ENCODE measurements around the gene UNC80.
A peak's percentile ranks its signal among the peaks of the same experiment; 100 is the strongest.

Gene UNC80

DNA sequence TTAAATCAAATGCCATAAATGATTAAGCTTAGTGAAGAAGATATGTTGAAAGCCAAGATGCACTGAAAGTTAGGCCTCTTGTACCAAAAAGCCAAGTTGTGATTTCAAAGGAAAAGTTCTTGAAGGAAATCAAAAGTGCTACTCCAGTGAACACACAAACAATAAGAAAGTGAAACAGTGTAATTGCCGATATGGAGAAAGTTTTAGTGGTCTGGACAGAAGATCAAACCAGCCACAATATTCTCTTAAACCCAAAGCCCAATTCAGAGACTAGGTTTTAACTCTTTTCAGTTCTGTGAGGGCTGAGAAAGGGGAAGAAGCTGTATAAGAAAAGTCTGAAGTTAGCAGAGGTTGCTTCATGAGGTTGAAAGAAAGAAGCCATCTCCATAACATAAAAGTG lies 129.0 kb downstream of the UNC80 start:
- DNase-seq: no peak
- in situ Hi-C loops (cut with HindIII; ENCODE audit: low pct_ligation_motif_present, low pct_unique_long_range_greater_than_20kb, low sequenced_read_pairs): no loop called here

- DNase-seq: no peak
- in situ Hi-C loops (cut with HindIII; ENCODE audit: low pct_ligation_motif_present, low pct_unique_long_range_greater_than_20kb, low sequenced_read_pairs): no loop called here
Observed at GRCh38 chr2:209901172-209901571, 129.5 kb downstream of the UNC80 start.

- in situ Hi-C loops (cut with HindIII; ENCODE audit: low pct_ligation_motif_present, low pct_unique_long_range_greater_than_20kb, low sequenced_read_pairs): no loop called here
- no peak for DNase-seq
Observed at GRCh38 chr2:209905691-209906090, 134.1 kb downstream of the UNC80 start.

DNA sequence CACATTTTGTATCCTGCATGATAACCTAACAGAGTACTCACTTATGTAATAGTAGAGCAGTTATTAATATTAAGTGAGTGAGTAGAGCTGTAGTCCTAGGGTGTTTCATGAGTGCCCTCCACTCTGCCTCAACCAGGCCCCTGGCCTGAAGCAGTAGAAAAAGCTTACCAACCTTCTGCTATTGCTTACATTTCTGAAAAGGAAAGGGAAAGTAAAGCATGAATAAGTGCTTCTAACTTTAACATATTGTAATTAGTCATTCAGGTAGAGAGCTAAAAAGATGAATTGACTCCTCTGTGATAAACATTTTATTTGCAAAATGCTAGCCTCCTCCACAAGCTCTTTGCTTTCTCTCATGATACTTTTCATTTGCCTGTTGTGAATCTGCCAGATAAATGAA lies 136.1 kb downstream of the UNC80 start:
- in situ Hi-C loops (cut with HindIII; ENCODE audit: low pct_ligation_motif_present, low pct_unique_long_range_greater_than_20kb, low sequenced_read_pairs): no loop called here

GRCh38 chr2:209908511-209908910 lies 136.9 kb downstream of the UNC80 start:
- in situ Hi-C loops (cut with HindIII; ENCODE audit: low pct_ligation_motif_present, low pct_unique_long_range_greater_than_20kb, low sequenced_read_pairs): no loop called here

More for the DNA sequence above, 136.1 kb downstream of the UNC80 start:
- no peak for DNase-seq

DNA sequence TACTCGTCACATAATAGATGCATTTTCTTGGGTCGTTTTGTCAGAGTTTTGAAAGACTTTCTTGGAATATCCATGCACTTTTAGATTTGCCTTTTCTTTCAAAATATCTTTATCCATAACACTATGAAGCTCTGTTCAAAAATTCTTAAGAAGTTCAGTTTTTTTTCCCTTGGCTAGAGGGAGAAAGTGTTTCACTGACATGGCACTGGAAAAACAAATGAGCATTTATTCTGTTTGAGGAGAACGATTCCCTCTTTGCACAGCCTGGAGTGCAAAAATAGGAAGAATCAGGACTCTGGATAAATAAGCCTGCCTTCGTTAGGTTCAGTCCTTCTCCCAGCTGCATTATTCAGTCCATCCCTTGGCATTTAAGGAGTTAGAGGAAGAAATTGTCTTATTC lies 139.9 kb downstream of the UNC80 start:
- no peak for DNase-seq
- in situ Hi-C loops (cut with HindIII; ENCODE audit: low pct_ligation_motif_present, low pct_unique_long_range_greater_than_20kb, low sequenced_read_pairs): no loop called here

More at GRCh38 chr2:209908511-209908910, 136.9 kb downstream of the UNC80 start:
- DNase-seq: no peak

GRCh38 chr2:209913786-209914345 lies 142.2 kb downstream of the UNC80 start:
- no peak for DNase-seq
- in situ Hi-C loops (cut with HindIII; ENCODE audit: low pct_ligation_motif_present, low pct_unique_long_range_greater_than_20kb, low sequenced_read_pairs): no loop called here

DNA sequence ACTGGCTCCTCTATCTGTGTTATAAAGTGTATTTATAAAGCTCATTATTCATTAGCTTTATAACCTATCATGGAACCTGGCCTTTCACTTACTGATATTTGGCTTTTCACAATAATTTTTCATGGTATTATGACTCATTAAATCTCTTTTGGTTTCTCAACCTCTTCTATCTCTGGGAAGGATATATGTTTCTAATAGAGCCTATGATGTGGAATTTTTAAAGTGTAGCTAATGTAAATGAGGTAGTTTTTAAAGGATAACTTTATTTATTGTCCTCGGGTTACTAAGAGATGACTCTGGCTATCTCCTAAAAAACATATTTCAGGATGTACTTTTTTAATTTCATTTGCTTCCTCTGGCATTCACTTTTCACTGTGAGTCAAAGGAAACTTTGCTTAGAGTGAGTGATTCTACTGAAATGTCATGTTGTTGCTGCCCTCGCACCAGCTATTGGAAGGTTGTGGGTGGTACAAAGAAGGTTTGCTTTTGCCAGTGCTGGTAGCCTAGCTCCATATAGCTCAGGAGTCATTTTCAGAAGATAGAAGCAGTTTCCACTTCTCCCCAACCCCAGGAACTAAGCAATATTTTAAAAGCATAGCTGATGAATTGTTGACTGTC lies 145.6 kb downstream of the UNC80 start:
- DNase-seq: no peak
- in situ Hi-C loops (cut with HindIII; ENCODE audit: low pct_ligation_motif_present, low pct_unique_long_range_greater_than_20kb, low sequenced_read_pairs): no loop called here

- DNase-seq: no peak
- in situ Hi-C loops (cut with HindIII; ENCODE audit: low pct_ligation_motif_present, low pct_unique_long_range_greater_than_20kb, low sequenced_read_pairs): no loop called here
Observed at GRCh38 chr2:209918251-209918650, 146.6 kb downstream of the UNC80 start.

DNA sequence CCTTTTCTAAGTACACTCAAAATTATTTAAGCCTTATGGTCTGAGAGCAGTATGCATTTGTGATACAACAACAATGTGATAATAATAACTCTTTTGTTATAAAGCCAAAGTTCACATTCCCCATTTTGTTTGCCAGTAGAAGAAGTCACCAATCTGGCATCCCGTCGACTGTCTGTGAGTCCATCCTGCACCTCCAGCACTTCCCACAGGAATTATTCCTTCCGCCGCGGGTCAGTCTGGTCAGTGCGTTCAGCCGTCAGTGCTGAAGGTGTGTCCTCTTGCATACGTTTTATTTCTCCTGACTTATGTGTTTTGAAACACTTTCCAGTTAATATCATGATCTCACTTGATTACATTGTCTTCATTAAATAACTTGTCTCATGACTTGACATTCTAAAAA lies 150.5 kb downstream of the UNC80 start:
- no peak for DNase-seq
- in situ Hi-C loops (cut with HindIII; ENCODE audit: low pct_ligation_motif_present, low pct_unique_long_range_greater_than_20kb, low sequenced_read_pairs): no loop called here

- no peak for DNase-seq
- in situ Hi-C loops (cut with HindIII; ENCODE audit: low pct_ligation_motif_present, low pct_unique_long_range_greater_than_20kb, low sequenced_read_pairs): no loop called here
Observed at GRCh38 chr2:209929369-209929768, 157.7 kb downstream of the UNC80 start.

- in situ Hi-C loops (cut with HindIII; ENCODE audit: low pct_ligation_motif_present, low pct_unique_long_range_greater_than_20kb, low sequenced_read_pairs): no loop called here
- DNase-seq: peak; percentile 49
Observed at GRCh38 chr2:209933499-209934483, 162.2 kb downstream of the UNC80 start.

DNA sequence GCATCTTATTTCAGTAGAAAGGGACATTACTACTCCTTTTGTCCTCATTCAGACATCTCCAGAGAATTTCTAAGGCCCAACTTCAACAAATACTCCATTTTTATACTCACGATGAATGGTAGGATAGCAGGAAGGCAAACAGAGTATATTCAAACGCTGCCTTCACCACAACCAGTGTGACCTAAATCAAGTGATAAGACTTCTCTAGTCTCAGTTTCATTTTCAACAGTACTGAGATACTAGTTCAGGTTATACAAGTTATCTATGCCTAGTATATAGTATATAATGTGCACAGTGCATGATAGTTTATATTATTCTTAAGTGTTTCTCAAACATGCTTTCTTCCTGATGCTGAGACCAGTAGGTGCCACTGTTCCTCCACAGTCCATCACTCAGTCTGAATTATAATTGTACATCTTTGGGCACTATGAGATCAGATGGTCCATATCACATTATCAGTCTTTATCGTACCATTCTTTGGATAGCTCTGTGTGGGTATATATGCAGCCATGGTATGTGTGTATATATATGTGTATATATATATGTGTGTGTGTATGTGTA lies 164.6 kb downstream of the UNC80 start:
- peak; percentile 13 for DNase-seq
- in situ Hi-C loops (cut with HindIII; ENCODE audit: low pct_ligation_motif_present, low pct_unique_long_range_greater_than_20kb, low sequenced_read_pairs): no loop called here

- in situ Hi-C loops (cut with HindIII; ENCODE audit: low pct_ligation_motif_present, low pct_unique_long_range_greater_than_20kb, low sequenced_read_pairs): no loop called here
- no peak for DNase-seq
Observed at GRCh38 chr2:209937893-209938292, 166.3 kb downstream of the UNC80 start.

- in situ Hi-C loops (cut with HindIII; ENCODE audit: low pct_ligation_motif_present, low pct_unique_long_range_greater_than_20kb, low sequenced_read_pairs): no loop called here
- no peak for DNase-seq
Observed at GRCh38 chr2:209938906-209939305, 167.3 kb downstream of the UNC80 start.

DNA sequence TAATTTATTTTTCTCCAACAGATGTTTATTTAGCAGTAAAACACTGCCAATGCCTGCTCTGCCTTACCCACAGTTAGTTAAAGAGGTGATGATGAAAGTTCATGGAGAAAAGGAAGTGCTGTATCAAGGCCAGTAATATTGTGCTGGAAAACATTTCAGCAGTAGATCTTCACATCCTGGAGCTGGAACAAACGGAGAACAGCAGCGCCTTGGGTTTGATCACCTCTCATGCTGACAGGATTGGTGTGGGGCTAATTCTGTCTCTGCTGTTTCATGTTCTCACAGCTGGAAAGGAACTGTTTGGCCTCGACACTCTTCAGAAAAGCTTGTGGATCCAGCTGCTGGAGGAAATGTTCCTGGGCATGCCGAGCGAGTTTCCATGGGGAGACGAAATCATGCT lies 169.3 kb downstream of the UNC80 start:
- in situ Hi-C loops (cut with HindIII; ENCODE audit: low pct_ligation_motif_present, low pct_unique_long_range_greater_than_20kb, low sequenced_read_pairs): no loop called here
- DNase-seq: no peak

DNA sequence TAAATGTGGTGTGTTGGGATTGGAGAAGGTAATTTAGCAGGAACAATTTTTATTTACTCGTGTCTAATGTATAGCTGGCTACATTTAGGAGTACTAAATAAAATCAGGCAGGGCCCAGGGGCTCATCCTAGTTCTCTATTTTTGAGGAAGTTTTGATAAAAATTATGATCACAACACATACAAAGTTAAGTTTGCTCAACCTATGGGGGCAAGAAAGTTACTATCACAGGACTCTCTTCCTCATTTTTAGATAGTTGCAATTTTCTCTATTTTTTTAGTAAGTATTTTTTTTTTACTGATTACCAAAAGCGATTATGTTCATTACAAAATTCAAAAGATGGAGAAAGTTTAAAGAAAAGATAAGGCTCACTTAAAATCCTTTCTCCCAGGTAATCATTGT lies 170.8 kb downstream of the UNC80 start:
- no peak for DNase-seq
- in situ Hi-C loops (cut with HindIII; ENCODE audit: low pct_ligation_motif_present, low pct_unique_long_range_greater_than_20kb, low sequenced_read_pairs): no loop called here

GRCh38 chr2:209942936-209943605 lies 171.4 kb downstream of the UNC80 start:
- in situ Hi-C loops (cut with HindIII; ENCODE audit: low pct_ligation_motif_present, low pct_unique_long_range_greater_than_20kb, low sequenced_read_pairs): no loop called here

DNA sequence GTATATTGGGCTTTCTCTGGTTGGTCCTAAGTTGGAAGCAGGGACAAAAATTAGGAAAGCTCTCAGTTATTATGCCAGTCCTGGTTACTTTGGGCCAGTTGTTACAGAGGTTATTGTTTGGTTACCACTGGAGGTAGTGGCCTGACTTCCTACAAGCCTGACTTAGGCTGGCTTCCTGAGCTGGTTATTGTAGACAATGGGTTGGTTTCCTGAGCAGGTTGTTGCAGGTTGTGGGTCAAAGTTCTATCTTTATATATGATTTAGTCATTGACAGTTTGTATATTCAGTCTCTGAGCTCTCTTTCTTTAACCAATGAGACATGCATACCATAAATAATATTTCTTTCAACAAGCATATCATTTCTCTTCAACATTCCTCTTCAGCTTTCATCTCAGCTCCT lies 172.1 kb downstream of the UNC80 start:
- DNase-seq: no peak
- in situ Hi-C loops (cut with HindIII; ENCODE audit: low pct_ligation_motif_present, low pct_unique_long_range_greater_than_20kb, low sequenced_read_pairs): no loop called here

More at GRCh38 chr2:209942936-209943605, 171.4 kb downstream of the UNC80 start:
- DNase-seq: no peak
